Measurements from ENCODE around the gene GALNT2.

The GALNT2 gene

GRCh38 chr1:230061801-230062200, 5.2 kb upstream of the GALNT2 start:
- TF ChIP-seq REST (IDR thresholded peaks at IDR 0.05; ENCODE audit: insufficient read depth in 1 of 2, low read depth in 2 of 2, low read length in 2 of 2) (no peak), TAF1 (IDR thresholded peaks at IDR 0.05; ENCODE audit: borderline replicate concordance, insufficient read depth, low read length) (no peak), POLR2AphosphoS5 (IDR thresholded peaks at IDR 0.05; ENCODE audit: low read depth, low read length) (no peak), SIN3A (IDR thresholded peaks at IDR 0.05; ENCODE audit: borderline replicate concordance, insufficient read depth, low read length) (no peak), FOXP2 (optimal IDR thresholded peaks at IDR 0.05; ENCODE audit: borderline replicate concordance, extremely low read depth, extremely low read length, insufficient read depth) (no peak)

- no peak for TF ChIP-seq POLR2AphosphoS5 (IDR thresholded peaks at IDR 0.05; ENCODE audit: low read depth, low read length)
Measured at GRCh38 chr1:230062521-230062920, 4.5 kb upstream of the GALNT2 start.

DNA sequence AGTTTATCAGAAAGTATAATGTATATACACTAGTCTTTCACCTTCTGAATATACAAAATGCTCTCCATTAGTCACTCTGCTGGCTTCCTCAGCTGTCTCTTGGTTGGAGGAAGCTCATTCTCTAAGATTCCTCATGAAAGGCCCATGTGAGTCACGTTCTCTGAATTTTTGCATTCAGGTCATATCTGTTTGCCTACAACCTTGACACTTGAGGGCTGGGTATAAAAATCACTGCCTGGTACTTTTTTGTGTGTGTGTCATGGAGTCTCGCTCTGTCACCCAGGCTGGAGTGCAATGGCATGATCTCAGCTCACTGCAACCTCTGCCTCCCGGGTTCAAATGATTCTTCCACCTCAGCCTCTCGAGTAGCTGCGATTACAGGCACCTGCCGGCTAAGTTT, 2.8 kb upstream of the GALNT2 start:
- TF ChIP-seq SIN3A (IDR thresholded peaks at IDR 0.05; ENCODE audit: borderline replicate concordance, insufficient read depth, low read length) (no peak), FOXP2 (optimal IDR thresholded peaks at IDR 0.05; ENCODE audit: borderline replicate concordance, extremely low read depth, extremely low read length, insufficient read depth) (no peak), REST (IDR thresholded peaks at IDR 0.05; ENCODE audit: insufficient read depth in 1 of 2, low read depth in 2 of 2, low read length in 2 of 2) (no peak), POLR2AphosphoS5 (IDR thresholded peaks at IDR 0.05; ENCODE audit: low read depth, low read length) (no peak), TAF1 (IDR thresholded peaks at IDR 0.05; ENCODE audit: borderline replicate concordance, insufficient read depth, low read length) (no peak)

DNA sequence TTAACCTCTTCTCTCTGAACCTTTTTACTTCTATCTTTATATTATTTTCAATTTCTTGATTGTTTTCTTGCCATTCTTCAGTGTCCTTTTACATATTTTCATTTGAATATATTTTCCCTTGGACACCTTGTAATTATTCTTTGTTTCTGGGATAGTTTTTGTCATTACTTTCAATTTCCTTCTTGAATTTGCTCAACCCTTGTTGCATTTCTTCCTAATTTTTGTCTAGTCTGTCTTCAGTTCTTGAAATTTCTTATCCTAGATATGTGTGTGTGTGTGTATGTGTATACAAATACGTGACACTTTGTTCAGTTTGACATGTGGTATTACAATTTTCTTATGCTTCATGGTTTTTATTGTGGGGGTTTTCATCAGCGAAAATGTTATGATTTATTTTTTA, 1.9 kb upstream of the GALNT2 start:
- no peak for TF ChIP-seq SIN3A (IDR thresholded peaks at IDR 0.05; ENCODE audit: borderline replicate concordance, insufficient read depth, low read length)

DNA sequence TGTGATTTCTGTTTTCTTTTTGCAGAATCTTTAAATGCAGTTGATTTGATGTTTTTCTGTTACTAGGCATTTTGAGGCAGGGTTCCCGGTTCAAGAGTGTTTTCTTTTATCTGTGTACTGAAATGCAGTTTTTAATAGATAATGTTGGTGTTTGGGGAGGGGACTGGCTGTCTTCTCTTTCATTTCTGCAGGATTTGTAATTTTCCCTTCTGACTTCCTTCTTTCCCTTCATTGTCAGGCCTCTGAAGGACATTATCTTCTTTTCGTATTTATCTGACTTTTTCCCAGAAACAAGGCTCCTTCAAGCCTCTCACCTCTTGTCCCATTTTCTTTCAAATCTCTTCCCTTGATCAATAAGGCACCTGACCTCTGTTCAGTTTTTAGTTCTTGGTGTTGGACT, 1.5 kb upstream of the GALNT2 start:
- TF ChIP-seq POLR2AphosphoS5 (IDR thresholded peaks at IDR 0.05; ENCODE audit: low read depth, low read length) (no peak), SIN3A (IDR thresholded peaks at IDR 0.05; ENCODE audit: borderline replicate concordance, insufficient read depth, low read length) (no peak), REST (IDR thresholded peaks at IDR 0.05; ENCODE audit: insufficient read depth in 1 of 2, low read depth in 2 of 2, low read length in 2 of 2) (no peak), FOXP2 (optimal IDR thresholded peaks at IDR 0.05; ENCODE audit: borderline replicate concordance, extremely low read depth, extremely low read length, insufficient read depth) (no peak), TAF1 (IDR thresholded peaks at IDR 0.05; ENCODE audit: borderline replicate concordance, insufficient read depth, low read length) (no peak)

- no peak for TF ChIP-seq TAF1 (IDR thresholded peaks at IDR 0.05; ENCODE audit: borderline replicate concordance, insufficient read depth, low read length)
- TF ChIP-seq POLR2AphosphoS5 (IDR thresholded peaks at IDR 0.05; ENCODE audit: low read depth, low read length), result no peak
- no peak for TF ChIP-seq FOXP2 (optimal IDR thresholded peaks at IDR 0.05; ENCODE audit: borderline replicate concordance, extremely low read depth, extremely low read length, insufficient read depth)
- TF ChIP-seq SIN3A (IDR thresholded peaks at IDR 0.05; ENCODE audit: borderline replicate concordance, insufficient read depth, low read length), result no peak
- TF ChIP-seq REST (IDR thresholded peaks at IDR 0.05; ENCODE audit: insufficient read depth in 1 of 2, low read depth in 2 of 2, low read length in 2 of 2), result no peak
Measured at GRCh38 chr1:230066031-230066430, 1.0 kb upstream of the GALNT2 start.
